OCI-LY3 (cell line): ENCODE results near the gene RRP7A.

ENCODE experiments used
- CTCF ChIP-seq: fragments of 200-600, 300-600 bp; sonication (generic); IDR thresholded peaks from 2 replicates; pipeline ENCODE4 v1.5.1; 2014; ENCODE audit warnings: antibody characterized with exemption, low read length, low read depth
- EZH2phosphoT487 ChIP-seq: fragments of 200-600 bp; shearing (Covaris generic); IDR thresholded peaks from 2 replicates; pipeline ENCODE4 v1.6.1; 2018; ENCODE audit warnings: antibody characterized with exemption, mixed run types, low read depth

DNA sequence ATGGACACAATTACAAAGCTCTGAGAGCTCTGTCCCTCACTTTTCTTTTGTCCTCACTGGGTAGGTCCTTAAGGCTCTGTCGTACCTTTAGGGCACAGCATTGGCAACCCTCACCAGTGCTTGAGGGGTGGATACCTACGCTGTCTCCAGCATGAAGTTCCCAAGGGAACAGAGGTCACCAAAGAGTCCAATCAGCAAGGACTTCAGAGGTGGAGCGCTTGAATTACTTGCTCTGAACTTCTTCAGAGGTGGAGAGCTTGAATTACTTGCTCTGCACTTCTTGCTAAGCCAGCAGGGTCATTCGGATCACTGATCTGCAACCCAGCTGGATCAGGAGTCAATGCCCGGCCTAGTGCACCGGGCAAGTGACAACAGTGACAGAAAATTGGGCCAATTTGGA, 35.1 kb downstream of the RRP7A start:
- TF ChIP-seq CTCF = no peak
- no peak for TF ChIP-seq EZH2phosphoT487
